GM21717 (cell line): ENCODE results near the gene IL20.
"Not testable (repeated sequence)": the region's sequence is repeated elsewhere in the genome, so short reads cannot be mapped to it uniquely, and the experiment has no call there.

Source experiments
- ATAC-seq: cut with Tn5 transposase; IDR thresholded peaks from one replicate; pipeline ENCODE4 v1.9.1; 2021; ENCODE audit warnings: mild to moderate bottlenecking, moderate library complexity; ENCODE audit not compliant: unreplicated experiment

The IL20 gene

GRCh38 chr1:206841609-206842323 lies 23.7 kb upstream of the IL20 start:
- ATAC-seq = no peak

- ATAC-seq = no peak
Observed at GRCh38 chr1:206842854-206843253, 22.6 kb upstream of the IL20 start.

DNA sequence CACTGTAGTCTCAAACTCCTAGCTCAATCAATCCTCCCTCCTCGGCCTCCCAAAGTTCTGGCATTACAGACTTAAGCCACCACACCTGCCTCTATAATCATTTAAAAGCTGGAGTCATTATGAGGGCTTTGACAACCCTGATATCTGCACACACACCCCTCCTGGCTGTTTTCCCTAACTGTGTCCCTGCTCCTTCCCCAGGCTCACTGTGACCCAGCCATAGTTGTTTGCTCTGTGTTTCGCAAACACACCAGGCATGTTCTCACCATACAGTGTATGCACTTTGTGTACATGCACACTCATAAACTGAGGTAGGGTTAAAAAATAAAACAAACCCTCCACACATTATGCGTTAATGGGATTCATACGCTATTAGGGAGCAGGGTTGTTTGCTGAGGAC lies 21.8 kb upstream of the IL20 start:
- ATAC-seq = no peak

DNA sequence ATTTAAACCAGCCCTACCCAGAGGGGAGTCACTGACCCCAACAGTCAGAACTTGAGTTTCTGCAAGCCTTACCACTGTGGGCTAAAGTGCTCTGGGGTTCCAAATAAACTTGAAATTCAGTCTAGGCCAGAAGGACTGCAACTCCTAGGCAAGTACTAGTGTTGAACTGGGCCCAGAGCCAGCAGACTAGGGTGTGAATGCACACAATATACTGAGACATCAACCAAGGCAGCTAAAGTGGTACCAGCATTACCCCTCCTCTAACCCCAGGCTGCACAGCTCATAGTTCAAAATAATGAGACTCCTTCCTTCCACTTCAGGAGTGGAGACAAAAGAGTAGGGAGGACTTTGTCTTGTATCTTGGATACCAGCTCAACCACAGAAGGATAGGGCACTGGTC lies 18.9 kb upstream of the IL20 start:
- no peak for ATAC-seq

DNA sequence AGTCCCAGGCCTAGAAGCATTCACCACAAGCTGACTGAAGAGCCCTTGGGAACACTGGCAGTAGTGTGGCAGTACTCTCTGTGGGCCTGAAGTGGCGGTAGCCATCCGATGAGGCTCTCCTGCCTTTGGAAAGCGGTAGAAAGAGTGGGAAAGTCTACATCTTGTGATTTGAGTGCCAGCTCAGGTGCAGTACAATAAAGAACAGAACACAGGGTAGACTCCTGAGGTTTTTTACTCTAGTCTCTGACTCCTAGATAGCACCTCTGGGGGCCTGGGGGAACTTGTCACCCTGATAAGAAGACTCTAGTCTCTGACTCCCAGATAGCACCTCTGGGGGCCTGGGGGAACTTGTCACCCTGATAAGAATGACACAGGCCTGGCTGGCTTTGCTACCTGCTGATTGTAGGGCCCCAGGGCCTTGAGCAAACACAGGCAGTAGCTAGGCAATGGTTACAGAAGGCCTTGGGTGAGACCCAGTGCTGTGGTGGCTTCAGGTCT lies 18.0 kb upstream of the IL20 start:
- ATAC-seq = no peak

DNA sequence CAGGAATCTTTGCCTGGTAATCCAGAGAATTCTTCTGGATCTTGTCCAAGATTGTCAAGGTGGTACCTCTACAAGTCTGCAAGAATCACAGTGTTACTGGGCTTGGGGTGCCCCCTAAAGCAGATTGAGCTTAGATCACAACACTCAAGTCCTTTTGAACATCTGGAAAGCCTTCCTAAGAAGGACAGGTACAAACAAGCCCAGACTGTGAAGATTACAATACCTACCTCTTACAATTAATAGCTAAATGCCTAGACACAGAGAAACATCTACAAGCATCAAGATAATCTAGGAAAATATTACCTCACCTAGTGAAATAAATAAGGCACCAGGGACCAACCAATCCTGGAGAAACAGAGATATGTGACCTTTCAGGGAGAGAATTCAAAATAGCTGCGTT lies 17.5 kb upstream of the IL20 start:
- no peak for ATAC-seq

DNA sequence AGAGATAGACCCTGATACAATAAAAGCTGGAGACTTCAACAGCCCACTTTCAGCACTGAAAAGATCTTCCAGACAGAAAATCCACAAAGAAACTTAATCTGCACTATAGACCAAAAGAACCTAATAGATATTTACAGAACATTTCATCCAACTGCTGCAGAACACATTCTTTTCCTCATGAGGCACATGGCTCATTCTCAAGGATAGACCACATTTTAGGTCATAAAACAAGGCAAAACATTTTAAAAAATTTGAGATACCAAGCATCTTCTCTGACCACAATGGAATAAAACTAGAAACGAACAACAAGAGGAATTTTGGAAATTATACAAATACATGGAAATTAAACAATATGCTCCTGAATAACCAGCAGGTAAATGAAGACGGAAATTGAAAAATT lies 15.0 kb upstream of the IL20 start:
- ATAC-seq = no peak

DNA sequence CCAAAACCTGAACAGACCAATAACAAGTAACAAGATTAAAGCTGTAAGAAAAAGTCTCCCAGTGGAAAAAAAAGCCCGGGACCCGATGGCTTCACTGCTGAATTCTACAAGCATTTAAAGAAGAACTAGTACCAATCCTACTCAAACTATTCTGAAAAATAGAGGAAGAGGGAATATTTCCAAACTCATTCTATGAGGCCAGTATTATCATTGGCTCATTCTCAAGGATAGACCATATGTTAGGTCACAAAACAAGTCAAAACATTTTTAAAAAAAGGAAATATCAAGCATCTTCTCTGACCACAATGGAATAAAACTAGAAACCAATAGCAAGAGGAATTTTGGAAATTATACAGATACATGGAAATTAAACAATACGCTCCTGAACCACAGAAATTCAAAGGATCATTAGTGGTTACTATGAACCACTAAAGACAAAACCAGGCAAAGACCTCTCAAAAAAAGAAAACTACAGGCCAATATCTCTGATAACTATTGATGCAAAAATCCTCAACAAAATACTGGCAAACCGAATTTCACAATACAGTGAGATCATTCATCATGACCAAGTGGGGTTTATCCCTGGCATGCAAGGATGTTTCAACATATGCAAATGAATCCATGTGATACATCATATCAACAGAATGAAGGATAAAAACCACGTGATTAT lies 13.9 kb upstream of the IL20 start:
- no peak for ATAC-seq

DNA sequence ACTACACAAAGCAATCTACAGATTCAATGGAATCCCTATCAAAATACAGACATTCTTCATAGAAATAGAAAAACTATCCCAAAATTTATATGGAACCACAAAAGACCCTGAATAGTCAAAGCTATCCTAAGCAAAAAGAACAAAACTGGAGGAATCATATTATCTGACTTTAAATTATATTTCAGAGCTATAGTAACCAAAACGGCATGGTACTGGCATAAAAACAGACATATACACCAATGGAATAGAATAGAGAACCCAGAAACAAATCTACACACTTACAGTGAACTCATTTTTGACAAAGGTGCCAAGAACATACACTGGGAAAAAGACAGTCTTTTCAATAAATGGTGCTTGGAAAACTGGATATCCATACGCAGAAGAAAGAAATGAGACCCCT lies 12.8 kb upstream of the IL20 start:
- ATAC-seq = not testable (repeated sequence)

GRCh38 chr1:206853696-206854095 lies 11.7 kb upstream of the IL20 start:
- ATAC-seq = not testable (repeated sequence)

DNA sequence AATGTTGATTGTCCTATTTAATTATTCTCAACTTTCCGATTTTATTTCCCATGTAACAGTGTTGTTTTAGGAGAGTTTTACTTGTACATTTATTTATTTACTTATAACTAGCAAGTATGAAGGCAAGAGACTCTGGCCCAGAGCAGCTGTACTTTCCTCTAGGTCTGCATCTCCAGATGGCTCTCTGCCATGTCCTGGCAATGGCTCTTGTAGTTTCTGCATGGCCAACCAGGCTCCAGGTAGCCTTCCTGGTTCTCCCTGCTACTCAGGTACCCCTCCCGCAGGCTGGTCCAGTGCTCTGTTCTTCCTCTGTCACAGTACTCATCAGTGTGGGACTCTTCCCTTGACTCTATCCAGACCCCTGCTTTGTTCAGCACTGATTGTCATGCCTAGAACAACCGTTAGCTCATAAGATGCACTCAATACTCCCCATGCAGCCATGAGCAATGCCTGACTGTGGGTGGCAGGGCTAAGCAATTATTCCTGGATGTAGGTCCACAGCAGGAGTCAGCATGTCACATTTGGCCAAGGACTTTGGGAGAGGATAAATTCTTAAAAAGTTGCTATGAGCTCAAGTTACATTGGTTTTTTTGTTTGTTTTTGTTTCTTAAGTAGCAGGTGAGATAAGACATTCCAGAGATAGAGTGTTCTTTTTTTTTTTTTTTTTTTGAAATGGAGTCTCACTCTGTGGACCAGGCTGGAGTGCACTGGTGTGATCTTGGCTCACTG lies 10.9 kb upstream of the IL20 start:
- no peak for ATAC-seq

- no peak for ATAC-seq
Observed at GRCh38 chr1:206855859-206856258, 9.6 kb upstream of the IL20 start.

DNA sequence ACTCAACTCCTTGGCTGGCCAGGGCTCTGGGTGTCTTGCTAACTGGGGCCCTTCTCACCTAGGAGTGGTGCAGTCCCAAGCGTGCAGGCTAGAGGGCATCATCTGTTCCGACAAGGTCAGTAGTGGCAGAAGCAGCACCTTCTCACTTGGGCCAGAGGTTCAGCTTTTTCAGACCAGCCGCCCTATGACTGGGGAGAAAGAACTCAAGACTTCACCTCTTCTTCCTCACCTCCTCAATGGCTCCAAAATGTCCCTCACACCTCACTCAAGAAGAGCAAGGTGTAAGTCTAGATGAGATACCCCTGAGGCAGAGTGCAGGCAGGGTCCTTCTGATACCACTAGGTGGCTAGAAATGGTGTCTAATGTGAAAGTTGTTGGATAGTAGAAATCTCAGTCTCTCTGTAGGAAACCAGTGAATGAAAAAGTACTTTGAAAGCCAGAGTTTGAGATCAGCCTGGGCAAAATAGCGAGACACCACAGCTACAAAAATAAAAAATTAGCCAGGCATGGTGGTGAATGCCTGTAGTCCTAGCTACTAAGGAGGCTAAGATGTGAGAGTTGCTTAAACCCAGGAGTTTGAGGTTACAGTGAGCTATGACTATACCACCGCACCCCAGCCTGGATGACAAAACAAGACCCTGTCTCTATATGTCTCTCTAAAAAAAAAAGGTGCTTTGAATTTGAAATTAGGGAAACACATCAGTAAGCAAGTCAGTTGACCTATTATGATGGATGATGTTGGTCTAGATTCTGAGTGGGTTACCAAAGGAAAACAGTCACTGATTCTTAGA lies 8.6 kb upstream of the IL20 start:
- ATAC-seq = no peak

GRCh38 chr1:206859082-206859521 lies 6.3 kb upstream of the IL20 start:
- no peak for ATAC-seq

DNA sequence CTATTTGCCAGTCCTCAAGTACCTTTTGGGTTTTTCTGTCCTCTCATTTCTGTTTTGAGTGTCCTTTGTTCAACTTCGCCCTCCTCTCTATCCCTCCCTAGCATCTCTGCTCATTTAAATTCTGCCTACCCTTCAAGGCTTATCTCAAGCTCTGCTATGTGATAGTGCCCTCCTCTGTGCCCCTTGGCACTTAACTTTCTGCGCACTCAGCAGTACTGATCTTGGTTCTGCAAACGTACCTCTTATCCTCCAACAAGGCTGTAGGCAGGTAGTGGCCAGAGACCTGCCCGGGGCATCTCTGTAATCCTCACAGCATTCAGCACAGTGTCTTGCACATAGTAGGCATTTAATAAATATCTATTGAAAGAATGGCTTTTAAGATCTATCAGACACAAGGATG lies 5.3 kb upstream of the IL20 start:
- no peak for ATAC-seq

DNA sequence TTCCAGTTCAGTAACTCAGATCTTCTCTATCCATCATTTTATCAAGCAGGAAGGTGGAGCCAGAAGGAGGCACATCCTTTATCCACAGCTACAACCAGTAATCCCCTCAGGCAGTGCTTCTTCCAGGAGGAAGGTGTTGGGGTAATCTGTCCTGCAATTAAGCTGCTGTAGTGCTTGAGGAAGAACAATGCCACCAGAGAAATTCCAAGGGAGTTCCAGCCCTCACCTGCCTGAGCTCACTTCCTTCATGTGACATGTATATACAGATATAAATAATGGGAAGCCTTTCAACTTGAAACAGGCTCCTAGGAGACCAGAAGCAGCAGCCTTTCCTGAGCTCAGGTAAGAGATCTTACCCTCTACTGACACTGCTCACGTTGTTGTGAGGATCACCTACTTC lies 2.2 kb upstream of the IL20 start:
- ATAC-seq = no peak

GRCh38 chr1:206866062-206866461 lies 639 bp downstream of the IL20 start:
- no peak for ATAC-seq

DNA sequence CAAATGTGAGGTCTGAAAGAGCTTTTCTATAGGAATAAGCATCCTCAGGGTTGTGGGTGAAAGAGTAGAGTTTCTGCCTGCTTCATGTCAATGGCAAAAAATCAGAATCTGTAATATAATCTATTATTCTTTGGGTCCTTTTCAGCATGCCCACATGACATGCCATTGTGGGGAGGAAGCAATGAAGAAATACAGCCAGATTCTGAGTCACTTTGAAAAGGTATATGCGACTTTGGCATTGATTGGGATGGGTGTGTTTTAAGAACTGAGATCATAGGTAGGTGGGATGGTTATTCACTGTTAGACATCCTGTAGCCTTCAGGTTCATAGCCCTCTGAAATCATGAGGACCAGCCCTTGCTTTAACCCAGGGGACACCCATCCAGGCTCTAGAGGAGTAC lies 1.8 kb downstream of the IL20 start:
- ATAC-seq = no peak

GRCh38 chr1:206867716-206868115 lies 2.3 kb downstream of the IL20 start:
- ATAC-seq = no peak

- ATAC-seq = no peak
Observed at GRCh38 chr1:206868264-206868663, 2.8 kb downstream of the IL20 start.

- no peak for ATAC-seq
Observed at GRCh38 chr1:206872139-206872538, 6.7 kb downstream of the IL20 start.
